IMR-90 (cell line): ENCODE data around the gene SERP2. TPM values are rescaled to one million over a fixed set of nuclear protein-coding genes. Genes with fewer than 3 reads are reported as not detected.

Experiments
- ATAC-seq: fragments of 200-7000 bp; cut with Tn5 transposase; 2 replicates; pipeline ENCODE4 v1.9.1; 2020; ENCODE audit warnings: low read depth, mild to moderate bottlenecking, moderate library complexity
- BruUV-seq: library from RNA; stranded (reverse); fragments of 400-500 nt; replicated peaks from 2 replicates; lab custom pipeline; 2021; lab: Mats Ljungman, UMichigan
- CTCF ChIA-PET: fragments of 300-600 bp; formaldehyde crosslinking; extraction: SDS; loops from one replicate; lab custom pipeline; 2021; ENCODE audit warnings: antibody characterized with exemption; lab: Yijun Ruan, JAX
- POLR2A ChIA-PET: fragments of 300-600 bp; sonication (Branson Sonifier 250); formaldehyde crosslinking; loops from one replicate; lab custom pipeline; 2022; ENCODE audit warnings: antibody characterized with exemption; ENCODE audit not compliant: unreplicated experiment; lab: Charles Lee
- DNase-seq: peaks from one replicate; pipeline ENCODE4 v3.0.0; 2013
- H2AFZ ChIP-seq: replicated peaks from 2 replicates; pipeline ENCODE3; 2013; ENCODE audit warnings: low read length, mild to moderate bottlenecking; ENCODE audit not compliant: poor library complexity
- H2AK5ac ChIP-seq: 2 replicates; pipeline ENCODE4 v1.6.1; 2013; ENCODE audit warnings: low read depth, low read length, inconsistent platforms
- H2AK9ac ChIP-seq: replicated peaks from 2 replicates; pipeline ENCODE3; 2013; ENCODE audit warnings: mild to moderate bottlenecking, low read depth, low read length, moderate library complexity; ENCODE audit not compliant: poor library complexity
- H2BK120ac ChIP-seq: 2 replicates; pipeline ENCODE4 v1.6.1; 2013; ENCODE audit warnings: low read depth, low read length, inconsistent platforms
- H2BK15ac ChIP-seq: 3 replicates; pipeline ENCODE4 v1.6.1; 2013; ENCODE audit warnings: low read depth, low read length, inconsistent platforms
- H2BK20ac ChIP-seq: 2 replicates; pipeline ENCODE4 v1.6.1; 2013; ENCODE audit warnings: low read depth, mild to moderate bottlenecking, inconsistent platforms, low read length, moderate library complexity
- H2BK5ac ChIP-seq: 2 replicates; pipeline ENCODE4 v1.6.1; 2013; ENCODE audit warnings: mild to moderate bottlenecking, low read depth, low read length, inconsistent platforms; ENCODE audit not compliant: poor library complexity, severe bottlenecking
- H3K14ac ChIP-seq: replicated peaks from 2 replicates; pipeline ENCODE4 v1.6.1; 2013; ENCODE audit warnings: low read depth, low read length, inconsistent platforms
- H3K18ac ChIP-seq: 2 replicates; pipeline ENCODE4 v1.6.1; 2013; ENCODE audit warnings: low read depth, low read length, control low read depth
- H3K23ac ChIP-seq: 2 replicates; pipeline ENCODE4 v1.6.1; 2013; ENCODE audit warnings: low read depth, low read length, inconsistent platforms
- H3K27ac ChIP-seq: 2 replicates; pipeline ENCODE4 v1.5.1; 2013; ENCODE audit warnings: mild to moderate bottlenecking, control low read depth, low read length; ENCODE audit not compliant: insufficient read depth
- H3K27me3 ChIP-seq: 2 replicates; pipeline ENCODE4 v1.6.1; 2013; ENCODE audit warnings: low read length; ENCODE audit not compliant: control insufficient read depth, insufficient read depth
- H3K36me3 ChIP-seq: 2 replicates; pipeline ENCODE4 v1.6.1; 2013; ENCODE audit warnings: low read length, mixed read lengths; ENCODE audit not compliant: control insufficient read depth, insufficient read depth
- H3K4ac ChIP-seq: 2 replicates; pipeline ENCODE4 v1.6.1; 2013; ENCODE audit warnings: low read depth, low read length, inconsistent platforms
- H3K4me1 ChIP-seq: 2 replicates; pipeline ENCODE4 v1.6.1; 2013; ENCODE audit warnings: low read length, mixed read lengths; ENCODE audit not compliant: control insufficient read depth, insufficient read depth
- H3K4me2 ChIP-seq: 2 replicates; pipeline ENCODE4 v1.6.1; 2013; ENCODE audit warnings: low read depth, mild to moderate bottlenecking, control low read depth, low read length, moderate library complexity
- H3K4me3 ChIP-seq: 2 replicates; pipeline ENCODE4 v1.5.1; 2013; ENCODE audit warnings: low read depth, mild to moderate bottlenecking, control low read depth, low read length, moderate library complexity; ENCODE audit not compliant: insufficient read depth
- H3K56ac ChIP-seq: 2 replicates; pipeline ENCODE4 v1.6.1; 2013; ENCODE audit warnings: low read length, inconsistent platforms; ENCODE audit not compliant: insufficient read depth; ENCODE audit errors: extremely low read depth
- H3K79me1 ChIP-seq, 2 experiments: 2 replicates each; pipeline ENCODE4 v1.6.1; 2013; ENCODE audit warnings: low read length in 2 of 2, inconsistent platforms in 1 of 2, low read depth in 1 of 2
- H3K9ac ChIP-seq: 2 replicates; pipeline ENCODE4 v1.6.1; 2013; ENCODE audit warnings: low read depth, low read length, control low read depth
- H3K9me1 ChIP-seq: 2 replicates; pipeline ENCODE4 v1.6.1; 2013; ENCODE audit warnings: low read length, inconsistent platforms; ENCODE audit not compliant: insufficient read depth
- H3K9me3 ChIP-seq: 2 replicates; pipeline ENCODE4 v1.6.1; 2013; ENCODE audit warnings: low read length; ENCODE audit not compliant: control insufficient read depth, insufficient read depth
- H4K20me1 ChIP-seq: 2 replicates; pipeline ENCODE4 v1.6.1; 2013; ENCODE audit warnings: low read length, inconsistent platforms; ENCODE audit not compliant: insufficient read depth
- H4K5ac ChIP-seq: 2 replicates; pipeline ENCODE4 v1.6.1; 2013; ENCODE audit warnings: mild to moderate bottlenecking, low read depth, low read length, control low read depth
- H4K8ac ChIP-seq, 2 experiments: 2 replicates each; pipeline ENCODE4 v1.6.1; 2013; ENCODE audit warnings: low read depth in 2 of 2, low read length in 2 of 2, control low read depth in 1 of 2, inconsistent platforms in 1 of 2
- H4K91ac ChIP-seq: 2 replicates; pipeline ENCODE4 v1.6.1; 2013; ENCODE audit warnings: low read depth, low read length, inconsistent platforms; ENCODE audit not compliant: insufficient read depth
- BHLHE40 ChIP-seq: fragments of 150-350 bp; IDR thresholded peaks from 2 replicates; pipeline ENCODE4 v1.6.1; 2016; ENCODE audit warnings: mild to moderate bottlenecking, low read depth, low read length
- CEBPB ChIP-seq: IDR thresholded peaks from 2 replicates; pipeline ENCODE4 v1.6.1; 2012; ENCODE audit warnings: low read depth, low read length, improper control_type of control experiment
- CTCF ChIP-seq: conservative IDR thresholded peaks from 2 replicates; pipeline ENCODE4 v1.5.1; 2012; ENCODE audit warnings: mild to moderate bottlenecking, low read depth, low read length, improper control_type of control experiment
- FOS ChIP-seq: fragments of 150-350 bp; IDR thresholded peaks from 2 replicates; pipeline ENCODE4 v1.6.1; 2016; ENCODE audit warnings: low read depth, low read length
- NFE2L2 ChIP-seq: fragments of 150-350 bp; IDR thresholded peaks from 2 replicates; pipeline ENCODE4 v1.6.1; 2016; ENCODE audit warnings: low read depth, mild to moderate bottlenecking, low read length
- WGBS, 2 experiments: methylation state at CpG; one replicate each; pipeline versions ENCODE4 v1.1.5 to v1.1.7; 2013; ENCODE audit warnings: missing lambda C conversion rate in 2 of 2; ENCODE audit not compliant: insufficient read length in 1 of 2; ENCODE audit errors: extremely low coverage in 2 of 2; 5-methylcytosine and 5-hydroxymethylcytosine counted together
- dilution Hi-C: fragments of 300-500 bp; cut with HindIII; formaldehyde crosslinking; loops from one replicate; pipeline ENCODE4 v1.14.3; 2018; ENCODE audit warnings: low sequenced_read_pairs; ENCODE audit not compliant: unreplicated experiment
- in situ Hi-C: fragments of 300-500 bp; cut with MboI; formaldehyde crosslinking; loops from 3 replicates; pipeline ENCODE4 v1.14.3; 2019; ENCODE audit warnings: low sequenced_read_pairs, inconsistent platforms, mixed read lengths
- intact Hi-C: fragments of 100-400 bp; cut with micrococcal nuclease; formaldehyde crosslinking; loops from 2 replicates; pipeline ENCODE4 v1.10.0; 2022
- polyA plus RNA-seq, 3 experiments: library from polyadenylated mRNA; depleted of rRNA; stranded (reverse); fragments of >200 nt; gene quantifications; 2 replicates each; pipeline ENCODE4 v1.2.3, GENCODE V29; 2012; ENCODE audit warnings: low replicate concordance in 1 of 3
- total RNA-seq: library from RNA; depleted of rRNA; stranded (reverse); fragments of >200 nt; gene quantifications from 2 replicates; pipeline ENCODE4 v1.2.3, GENCODE V29; 2012

Gene SERP2
- total and polyA plus RNA-seq, 2 of the 4 experiments (the other 2 are of a cell fraction) = 0.54 to 1.4 TPM

- POLR2A ChIA-PET = no interaction called here
- H3K27ac ChIP-seq = no peak overlapping the region
- H2BK5ac ChIP-seq = no peak overlapping the region
- H3K36me3 ChIP-seq = no peaks in the 10 kb centered on the region
- no peak overlapping the region for H3K23ac ChIP-seq
- H3K9me1 ChIP-seq = 0 out of 2 replicates have a peak, but pooled peaks cover 2% of the 10 kb centered on the region
- BruUV-seq = no TSS peak
- no peak overlapping the region for H3K4me2 ChIP-seq
- no peak overlapping the region for H2BK15ac ChIP-seq
- no peaks in the 10 kb centered on the region for H3K79me1 ChIP-seq
- no peak overlapping the region for H3K4me3 ChIP-seq
- H3K56ac ChIP-seq = no peak overlapping the region
- CTCF ChIA-PET = no interaction called here
- no peak overlapping the region for H3K9ac ChIP-seq
- ATAC-seq (no peak), DNase-seq (no peak)
- peaks cover 3% of the 10 kb centered on the region; the same call in 1 of the 2 replicates for H3K4me1 ChIP-seq
- dilution Hi-C loops (no loop called here), in situ Hi-C loops (no loop called here), intact Hi-C loops (no loop called here)
- no CpG with 5 or more reads among the region's 3 CpGs for WGBS, 2 experiments
- H4K8ac ChIP-seq = no peak overlapping the region
- H2AFZ ChIP-seq = no peak overlapping the region
- no peak for TF ChIP-seq CEBPB
- TF ChIP-seq FOS = no peak
- no peak for TF ChIP-seq NFE2L2
- TF ChIP-seq CTCF = no peak
- TF ChIP-seq BHLHE40 = no peak
- peaks cover 8% of the 10 kb centered on the region for H3K27me3 ChIP-seq
- no peak overlapping the region for H3K4ac ChIP-seq
- no peak overlapping the region for H2AK5ac ChIP-seq
- H4K91ac ChIP-seq = no peak overlapping the region
- H2BK120ac ChIP-seq = no peak overlapping the region
- no peak overlapping the region for H2AK9ac ChIP-seq
- no peaks in the 10 kb centered on the region for H4K20me1 ChIP-seq
- H3K18ac ChIP-seq = no peak overlapping the region
- no peak overlapping the region for H3K14ac ChIP-seq
- H4K5ac ChIP-seq = no peak overlapping the region
- H3K9me3 ChIP-seq = no peaks in the 10 kb centered on the region
- no peak overlapping the region for H2BK20ac ChIP-seq
Observed at GRCh38 chr13:44398606-44399005, 25.0 kb downstream of the SERP2 start.
